ENCODE results near the gene NCBP3.
"Not testable (repeated sequence)": the region's sequence is repeated elsewhere in the genome, so short reads cannot be mapped to it uniquely, and the experiment has no call there.

NCBP3 gene

GRCh38 chr17:3880983-3881382, 34.9 kb upstream of the NCBP3 start:
- no peak for DNase-seq

- DNase-seq = no peak
These were observed 33.8 kb upstream of the NCBP3 start for GRCh38 chr17:3879591-3880417.

GRCh38 chr17:3879186-3879585, 33.1 kb upstream of the NCBP3 start:
- DNase-seq = no peak

GRCh38 chr17:3877220-3877619, 31.2 kb upstream of the NCBP3 start:
- no peak for DNase-seq

- no peak for DNase-seq
These were observed 29.3 kb upstream of the NCBP3 start for GRCh38 chr17:3875317-3875716.

- no peak for DNase-seq
These were observed 27.8 kb upstream of the NCBP3 start for GRCh38 chr17:3873862-3874261.

- no peak for DNase-seq
These were observed 24.8 kb upstream of the NCBP3 start for GRCh38 chr17:3870871-3871306.

- no peak for DNase-seq
These were observed 21.6 kb upstream of the NCBP3 start for GRCh38 chr17:3867606-3868005.

GRCh38 chr17:3867106-3867505, 21.1 kb upstream of the NCBP3 start:
- DNase-seq = no peak

GRCh38 chr17:3866276-3866675, 20.2 kb upstream of the NCBP3 start:
- no peak for DNase-seq

GRCh38 chr17:3865176-3865575, 19.1 kb upstream of the NCBP3 start:
- no peak for DNase-seq

- no peak for DNase-seq
These were observed 18.5 kb upstream of the NCBP3 start for GRCh38 chr17:3864534-3864933.

- DNase-seq = no peak
These were observed 16.0 kb upstream of the NCBP3 start for GRCh38 chr17:3861761-3862681.

GRCh38 chr17:3860939-3861700, 15.1 kb upstream of the NCBP3 start:
- DNase-seq = no peak

- no peak for DNase-seq
These were observed 13.9 kb upstream of the NCBP3 start for GRCh38 chr17:3859940-3860339.

- no peak for DNase-seq
These were observed 11.4 kb upstream of the NCBP3 start for GRCh38 chr17:3857261-3858105.

GRCh38 chr17:3854204-3854603, 8.2 kb upstream of the NCBP3 start:
- DNase-seq = not testable (repeated sequence)

GRCh38 chr17:3852561-3852960, 6.5 kb upstream of the NCBP3 start:
- no peak for DNase-seq

GRCh38 chr17:3851461-3852100, 5.5 kb upstream of the NCBP3 start:
- no peak for DNase-seq

- DNase-seq = no peak
These were observed 2.3 kb upstream of the NCBP3 start for GRCh38 chr17:3848229-3848835.

GRCh38 chr17:3847165-3847670, 1.2 kb upstream of the NCBP3 start:
- DNase-seq = no peak

All from NCI-H187 treated with DMSO at 0.1 percent for 48 hours (cell line).